Germinal center (tissue), 1 donor: Measurements from ENCODE around the gene RGPD3.
"Not testable (repeated sequence)": the region's sequence is repeated elsewhere in the genome, so short reads cannot be mapped to it uniquely, and the experiment has no call there.

ENCODE experiments used
- DNase-seq: peaks from one replicate; pipeline ENCODE4 v3.0.0; 2012; ENCODE audit warnings: mixed read lengths, low spot score

The RGPD3 gene

DNA sequence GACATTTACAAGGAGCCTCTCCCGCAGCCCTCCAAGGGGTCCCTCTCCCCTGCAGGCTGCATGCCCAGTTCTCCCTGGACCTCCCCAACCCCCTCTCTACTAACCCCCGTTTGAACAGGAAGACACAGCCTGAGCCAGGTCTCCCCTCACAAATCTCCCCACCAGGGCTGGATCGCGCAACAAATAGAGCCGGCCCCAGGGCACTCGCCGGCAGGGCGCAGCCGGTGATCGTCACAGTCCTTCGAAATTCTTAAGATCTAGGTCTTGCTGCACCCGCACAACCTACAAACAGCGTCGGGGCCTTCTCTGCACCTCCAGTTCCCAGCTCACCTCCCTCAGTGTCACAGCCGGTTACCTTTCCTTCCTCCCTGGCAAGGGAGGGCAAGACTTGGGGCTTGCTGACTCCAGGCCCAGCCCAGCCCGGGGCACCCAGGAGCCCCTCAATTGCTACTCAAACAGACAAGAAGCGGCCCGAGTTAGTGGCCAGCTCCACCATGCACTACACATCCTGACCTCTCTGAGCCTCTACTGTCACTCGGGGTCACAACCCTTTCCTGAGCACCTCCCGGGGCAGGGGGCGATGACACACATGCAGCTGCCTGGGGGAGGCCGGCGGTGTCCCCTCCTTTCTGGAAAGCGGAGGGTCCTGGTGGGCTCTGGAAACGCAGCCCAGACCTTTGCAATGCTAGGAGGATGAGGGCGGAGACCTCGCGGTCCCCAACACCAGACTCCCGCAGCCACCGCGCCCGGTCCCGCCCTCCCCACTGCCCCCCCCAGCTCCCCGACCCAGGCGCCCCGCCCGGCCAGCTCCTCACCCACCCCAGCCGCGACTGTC is 18.6 kb upstream of the RGPD3 start, which contains the start of gene CD8B2:
TSS of gene CD8B2 (plus strand) at position 814 of the 835 bp plus-strand sequence. CDS start 63 bp downstream, outside the sequence.
- DNase-seq: not testable (repeated sequence)

DNA sequence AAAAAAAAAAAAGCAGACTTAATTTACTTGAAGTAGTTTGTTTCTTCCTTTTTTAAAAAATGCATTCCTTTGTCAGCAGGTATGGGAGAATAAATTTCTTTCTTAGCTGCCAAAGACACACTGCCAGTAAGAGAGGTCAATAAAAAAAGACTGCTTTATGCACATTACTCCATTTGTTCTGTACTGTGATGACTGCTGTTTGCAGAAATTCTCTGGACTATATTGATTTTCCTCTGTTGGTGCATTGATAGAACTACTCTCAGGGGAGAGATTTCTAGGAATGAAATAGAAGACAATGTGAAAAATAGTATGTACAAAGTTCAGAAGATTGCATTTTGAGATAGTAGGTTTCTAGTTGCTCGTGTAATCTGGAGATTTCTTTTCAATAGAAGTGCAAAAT is 11.3 kb upstream of the RGPD3 start:
- DNase-seq: not testable (repeated sequence)

DNA sequence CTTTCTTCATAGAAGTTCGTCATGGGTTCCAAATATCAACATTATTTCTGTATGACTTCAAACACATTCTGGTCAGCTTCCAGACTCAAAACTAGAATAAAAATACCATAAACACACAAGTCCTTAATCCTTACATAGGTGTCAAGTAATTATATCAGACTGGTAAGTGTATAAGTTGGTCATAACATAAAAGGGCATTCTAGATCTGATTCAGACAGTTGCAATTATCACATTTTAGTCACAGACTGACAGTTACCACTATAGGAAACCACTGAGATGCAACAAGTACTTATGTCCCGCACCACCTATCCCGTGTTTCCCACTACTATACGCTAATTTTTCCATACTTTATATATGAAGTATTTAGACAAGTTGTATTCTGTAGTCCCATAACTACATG is 9.4 kb upstream of the RGPD3 start:
- DNase-seq: not testable (repeated sequence)

DNA sequence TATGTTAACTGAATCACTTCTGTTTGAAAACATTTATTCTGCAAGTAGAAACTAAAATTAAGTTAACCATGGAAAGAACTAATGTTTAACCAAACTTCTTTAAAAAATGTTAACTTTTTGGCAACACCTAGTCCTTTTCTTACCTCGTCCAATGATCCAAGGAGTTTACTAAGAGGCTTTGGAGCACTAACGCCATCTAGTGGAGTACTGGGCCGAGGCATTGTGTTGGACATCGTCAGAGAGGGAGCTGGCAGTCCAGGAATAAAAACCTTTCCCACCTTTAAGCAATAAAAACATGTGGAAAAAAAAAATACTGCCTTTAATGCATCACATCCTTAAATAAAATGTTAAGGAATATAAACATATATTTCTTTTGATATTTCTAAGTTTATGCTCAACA is 2.4 kb upstream of the RGPD3 start:
- not testable (repeated sequence) for DNase-seq

DNA sequence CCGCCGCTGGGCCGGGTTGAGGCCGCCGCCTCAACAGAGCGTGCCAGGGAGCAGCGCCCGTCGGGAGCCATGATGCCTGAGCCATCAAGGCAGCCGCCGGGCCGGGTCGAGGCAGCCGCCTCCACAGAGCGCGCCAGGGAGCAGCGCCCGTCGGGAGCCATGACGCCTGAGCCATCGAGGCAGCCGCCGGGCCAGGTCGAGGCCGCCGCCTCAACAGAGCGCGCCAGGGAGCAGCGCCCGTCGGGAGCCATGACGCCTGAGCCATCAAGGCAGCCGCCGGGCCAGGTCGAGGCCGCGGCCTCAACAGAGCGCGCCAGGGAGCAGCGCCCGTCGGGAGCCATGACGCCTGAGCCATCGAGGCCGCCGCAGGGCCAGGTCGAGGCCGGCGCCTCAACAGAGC is 697 bp downstream of the RGPD3 start:
- DNase-seq: not testable (repeated sequence)

DNA sequence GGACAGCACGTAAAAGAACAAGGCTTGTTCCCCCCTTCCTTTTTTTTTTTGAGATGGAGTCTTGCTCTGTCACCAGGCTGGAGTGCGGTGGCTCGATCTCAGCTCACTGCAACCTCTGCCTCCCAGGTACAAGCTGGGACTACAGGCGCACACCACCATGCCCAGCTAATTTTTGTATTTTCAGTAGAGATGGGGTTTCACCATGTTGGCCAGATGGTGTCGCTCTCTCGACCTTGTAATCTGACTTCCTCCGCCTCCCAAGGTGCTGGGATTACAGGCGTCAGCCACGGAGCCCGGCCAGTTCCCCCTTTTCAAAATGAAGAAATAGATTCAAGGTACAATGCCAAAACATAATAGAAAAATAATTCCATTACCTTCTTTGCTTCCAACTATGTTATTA is 6.3 kb downstream of the RGPD3 start:
- DNase-seq: not testable (repeated sequence)

DNA sequence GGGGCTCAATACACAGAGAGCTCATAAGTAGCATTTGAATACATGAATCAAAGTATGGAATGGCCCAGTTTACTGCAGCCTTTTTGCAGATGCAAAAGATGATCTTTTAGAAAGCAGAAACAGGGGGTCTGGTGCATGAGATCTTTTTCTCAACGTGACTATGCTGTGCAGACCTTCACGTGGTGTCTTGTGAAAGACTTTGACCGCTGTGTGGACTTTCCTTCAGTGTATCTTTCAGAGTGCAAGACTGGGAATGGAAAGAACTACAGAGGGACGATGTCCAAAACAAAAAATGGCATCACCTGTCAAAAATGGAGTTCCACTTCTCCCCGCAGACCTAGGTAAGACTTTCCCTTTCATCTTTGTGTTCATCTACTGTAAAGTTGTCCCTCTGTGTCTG is 77.5 kb downstream of the RGPD3 start:
- not testable (repeated sequence) for DNase-seq

DNA sequence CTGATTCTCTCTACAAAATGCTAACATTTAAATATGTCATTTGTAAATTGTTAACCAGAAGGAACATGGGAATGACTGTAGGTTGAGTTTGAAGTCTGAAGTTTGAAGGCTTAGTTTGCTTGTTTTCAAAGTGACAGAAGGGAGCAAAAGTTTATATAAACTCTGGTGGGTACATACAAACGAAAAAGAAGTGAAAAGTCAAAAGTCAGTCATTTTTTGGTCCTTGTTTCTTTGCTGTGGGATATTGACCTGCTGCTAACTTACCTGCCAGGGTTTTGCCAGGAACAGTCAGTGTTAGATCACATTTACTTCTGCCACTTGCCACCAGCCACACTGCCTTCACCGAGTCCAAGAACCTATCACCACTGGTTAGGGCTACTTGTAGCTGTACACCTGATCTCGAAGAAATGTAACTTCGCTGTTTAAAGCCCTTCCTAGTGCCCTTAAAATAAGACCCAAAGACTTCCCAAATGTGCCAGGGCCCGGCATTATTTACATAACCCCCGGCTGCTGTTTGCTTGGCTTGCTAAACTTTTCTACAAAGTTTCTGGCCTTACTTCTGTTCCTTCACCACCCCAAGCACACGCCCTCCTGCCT is 79.3 kb downstream of the RGPD3 start:
- not testable (repeated sequence) for DNase-seq

DNA sequence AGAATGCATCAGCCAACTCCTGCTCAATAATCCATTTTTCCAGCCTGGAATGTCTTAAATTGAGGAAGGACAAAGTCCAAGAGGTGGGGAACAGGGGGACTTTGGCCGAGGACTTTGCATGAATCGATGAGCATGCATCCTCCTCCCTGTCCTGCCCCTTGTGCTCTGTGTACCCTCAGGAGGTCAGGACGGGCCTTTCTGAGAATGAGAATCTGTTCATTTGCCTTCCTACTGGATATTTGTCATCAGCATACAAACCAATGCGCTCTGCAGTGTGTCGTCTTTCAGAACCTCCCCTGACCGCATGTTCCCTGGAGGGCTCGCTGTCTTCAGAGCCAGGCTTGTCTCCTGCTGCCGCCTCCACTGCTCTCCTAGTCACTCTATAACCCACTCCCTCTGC is 83.7 kb downstream of the RGPD3 start:
- DNase-seq: not testable (repeated sequence)

DNA sequence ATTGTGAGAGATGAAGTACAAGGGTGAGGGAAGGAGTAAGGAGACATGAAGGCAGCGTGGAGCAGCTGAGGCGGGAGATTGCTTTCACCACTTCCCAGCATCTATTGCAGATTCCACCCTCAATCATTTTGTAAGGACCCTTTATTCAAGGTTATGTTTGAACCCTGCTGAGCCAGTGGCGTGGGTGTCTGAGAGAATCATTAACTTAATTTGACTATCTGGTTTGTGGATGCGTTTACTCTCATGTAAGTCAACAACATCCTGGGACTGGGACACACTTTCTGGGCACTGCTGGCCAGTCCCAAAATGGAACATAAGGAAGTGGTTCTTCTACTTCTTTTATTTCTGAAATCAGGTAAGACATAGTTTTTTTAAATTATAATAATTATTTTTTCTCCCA is 86.3 kb downstream of the RGPD3 start:
- not testable (repeated sequence) for DNase-seq

DNA sequence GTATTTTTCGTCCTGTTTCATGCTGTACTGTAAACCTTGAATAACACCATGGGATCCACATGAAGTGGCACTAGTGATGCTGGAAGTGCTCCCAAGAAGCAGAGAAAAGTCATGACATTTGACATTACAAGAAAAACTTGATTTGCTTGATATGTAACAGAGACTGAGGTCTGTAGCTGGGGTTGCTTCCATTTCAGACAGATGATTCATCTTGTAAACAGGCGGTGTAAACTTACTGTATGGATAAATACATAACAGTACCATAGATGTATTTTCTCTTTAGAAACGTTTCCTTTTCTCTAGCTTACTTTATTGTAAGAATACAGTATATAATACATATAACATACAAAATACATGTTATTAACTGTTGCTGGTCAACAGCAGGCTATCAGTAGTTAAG is 88.6 kb downstream of the RGPD3 start:
- not testable (repeated sequence) for DNase-seq

DNA sequence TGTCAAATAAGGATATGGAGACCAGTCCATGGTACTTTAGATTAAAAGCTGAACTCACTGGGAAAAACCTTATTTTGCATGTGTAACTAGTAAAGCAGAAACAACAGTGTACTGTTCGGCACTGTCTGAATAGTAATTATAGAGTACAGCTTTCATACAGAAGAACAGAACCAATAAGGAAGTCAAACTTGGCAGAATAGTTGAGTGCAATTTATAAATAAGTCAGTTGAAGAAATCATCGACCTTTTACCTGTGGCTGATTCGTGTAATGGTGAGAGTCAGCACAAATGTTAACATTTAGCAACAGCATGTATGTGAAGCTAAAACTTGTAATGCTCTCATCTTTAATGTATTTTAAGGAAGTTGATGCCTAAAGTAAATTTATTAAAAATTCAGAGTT is 99.0 kb downstream of the RGPD3 start:
- DNase-seq: not testable (repeated sequence)

DNA sequence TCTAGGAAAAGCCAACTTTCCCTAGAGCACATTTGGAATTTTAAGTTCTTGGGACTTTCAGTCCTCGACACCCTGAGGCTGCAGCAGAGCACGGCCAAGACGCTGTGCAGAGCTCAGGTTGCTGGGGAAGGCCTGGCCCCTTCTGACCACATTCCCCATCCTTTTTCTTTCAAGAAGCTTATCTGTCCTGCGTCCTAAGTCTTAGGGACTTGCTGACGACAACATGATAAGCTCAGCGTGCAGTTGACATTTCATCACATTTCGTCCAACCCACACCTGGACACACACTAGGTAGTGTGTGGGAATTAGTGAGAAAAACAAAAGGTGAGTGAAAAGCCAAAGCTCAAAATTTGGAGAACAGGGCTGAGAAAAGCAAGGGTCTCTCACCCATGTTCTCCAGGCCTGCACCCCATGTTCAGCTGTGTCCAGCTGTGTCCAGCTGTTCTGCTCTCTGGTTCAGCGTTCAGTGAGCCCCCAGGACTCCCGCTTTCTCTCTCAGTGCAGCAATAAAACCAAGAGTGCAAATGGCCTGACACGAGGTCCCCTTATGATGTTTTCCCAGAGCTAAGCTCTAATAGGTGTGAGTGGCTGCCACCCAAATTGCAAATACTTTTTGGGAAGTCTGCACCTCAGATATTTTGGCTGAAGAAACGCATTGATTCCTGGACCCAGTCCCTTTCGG is 101.9 kb downstream of the RGPD3 start:
- DNase-seq: no peak

DNA sequence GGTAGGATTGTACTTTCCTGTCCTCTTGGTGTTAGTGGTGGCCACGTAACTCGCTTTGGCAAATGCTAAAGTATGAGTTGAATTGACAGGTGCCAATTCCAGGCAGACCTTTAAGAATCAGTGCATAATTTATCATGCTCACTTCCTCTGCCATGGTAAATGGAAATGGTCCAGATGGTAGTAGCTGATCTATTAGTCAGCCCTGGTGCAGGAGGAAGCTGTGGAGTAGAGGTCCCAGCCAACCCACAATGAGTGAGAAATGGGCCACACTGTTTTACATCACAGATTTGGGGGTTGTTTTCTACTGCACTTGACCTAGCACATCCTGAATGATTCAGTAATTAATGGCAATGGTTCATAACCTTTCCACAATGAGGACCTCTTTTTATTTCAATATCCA is 104.4 kb downstream of the RGPD3 start:
- no peak for DNase-seq

DNA sequence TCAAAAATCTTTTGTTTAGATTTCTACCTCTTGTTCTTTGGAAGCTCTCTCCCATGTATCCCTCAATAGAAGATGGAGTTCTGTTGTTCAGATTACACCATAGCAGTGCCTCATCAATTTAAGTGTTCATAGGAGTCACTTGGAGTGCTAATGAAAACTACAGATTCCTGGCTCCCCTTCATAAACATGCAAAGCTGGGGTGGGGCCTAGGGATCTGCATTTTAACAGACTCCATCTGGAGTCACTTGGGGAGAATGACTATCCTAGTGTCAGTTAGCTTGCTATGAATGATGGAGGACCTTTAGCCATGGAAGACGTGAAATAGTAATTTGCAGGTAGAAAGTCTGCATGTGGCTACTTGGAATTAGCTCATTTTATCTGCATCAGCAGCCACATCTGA is 105.4 kb downstream of the RGPD3 start:
- DNase-seq: no peak

DNA sequence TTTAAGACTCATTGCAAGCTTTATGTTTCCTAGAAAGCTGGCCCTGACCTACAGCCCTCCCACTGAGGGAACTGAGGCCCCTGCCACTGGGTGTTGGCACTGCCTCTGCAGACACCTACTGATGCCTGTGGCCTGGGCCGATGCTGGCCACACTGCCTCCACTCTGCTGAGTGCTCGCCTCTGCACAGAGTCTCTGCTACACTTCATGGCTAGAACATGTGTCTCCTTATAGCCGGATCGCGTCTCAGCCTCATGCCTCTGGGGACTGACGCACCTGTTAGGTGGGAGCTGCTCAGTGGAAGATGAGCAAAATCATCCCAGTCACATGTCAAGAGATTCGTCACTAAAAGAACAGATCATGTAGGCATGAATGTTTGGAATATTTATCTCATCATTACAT is 108.7 kb downstream of the RGPD3 start:
- DNase-seq: no peak

DNA sequence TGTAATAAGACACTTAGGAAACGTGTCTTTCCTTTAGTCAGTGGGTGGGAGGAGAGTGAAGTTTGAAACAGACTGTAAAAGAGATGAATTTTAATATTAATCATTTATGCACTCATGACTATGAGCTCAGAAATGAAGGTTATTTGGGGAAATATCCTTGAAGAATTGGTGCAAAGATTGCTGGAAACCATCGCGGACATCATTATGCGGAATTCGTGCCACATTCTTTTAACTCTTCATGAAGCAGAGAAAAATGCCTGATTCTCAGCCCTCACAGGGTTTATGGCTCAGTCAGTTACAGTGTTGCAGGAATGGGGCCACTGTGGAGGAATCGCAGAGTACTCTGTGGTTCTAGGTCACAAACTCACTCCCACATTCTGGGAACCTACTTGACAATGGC is 109.7 kb downstream of the RGPD3 start:
- DNase-seq: no peak

DNA sequence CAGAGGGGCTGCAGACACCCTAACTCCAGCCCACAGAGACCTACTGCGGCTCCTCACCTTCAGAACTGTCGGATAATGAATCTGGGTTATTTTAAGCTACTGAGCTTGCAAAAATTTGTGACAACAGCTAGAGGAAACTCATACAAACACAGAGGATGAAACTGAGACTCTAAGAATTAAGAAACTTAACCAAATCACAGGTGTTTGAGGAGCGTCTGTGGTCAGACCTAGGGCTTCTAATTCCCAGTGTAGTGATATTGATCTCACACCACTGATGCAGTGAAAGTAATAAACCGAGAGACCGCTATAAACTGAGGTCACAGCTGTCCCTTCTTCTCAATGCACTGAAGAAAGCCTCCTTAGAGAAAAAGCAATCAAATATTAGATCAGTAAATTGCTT is 110.1 kb downstream of the RGPD3 start:
- no peak for DNase-seq

DNA sequence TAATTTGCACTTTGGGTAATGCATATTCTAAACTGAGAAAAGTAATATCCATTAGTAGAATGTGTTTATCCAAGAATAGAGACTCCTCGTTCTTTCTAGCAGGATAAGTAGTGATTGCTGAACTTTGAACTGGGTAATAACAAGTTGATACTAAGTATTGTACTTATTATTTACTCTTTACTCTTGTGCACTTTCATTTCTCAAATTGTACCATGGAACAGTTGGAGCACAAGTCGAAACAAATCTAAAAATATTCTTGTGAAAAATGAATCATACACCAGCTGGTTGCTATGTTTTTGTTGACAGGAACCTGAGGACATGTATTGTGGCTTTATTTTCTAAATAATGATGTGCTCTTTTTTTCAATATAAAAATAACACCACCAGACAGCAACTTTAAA is 111.9 kb downstream of the RGPD3 start:
- DNase-seq: no peak

DNA sequence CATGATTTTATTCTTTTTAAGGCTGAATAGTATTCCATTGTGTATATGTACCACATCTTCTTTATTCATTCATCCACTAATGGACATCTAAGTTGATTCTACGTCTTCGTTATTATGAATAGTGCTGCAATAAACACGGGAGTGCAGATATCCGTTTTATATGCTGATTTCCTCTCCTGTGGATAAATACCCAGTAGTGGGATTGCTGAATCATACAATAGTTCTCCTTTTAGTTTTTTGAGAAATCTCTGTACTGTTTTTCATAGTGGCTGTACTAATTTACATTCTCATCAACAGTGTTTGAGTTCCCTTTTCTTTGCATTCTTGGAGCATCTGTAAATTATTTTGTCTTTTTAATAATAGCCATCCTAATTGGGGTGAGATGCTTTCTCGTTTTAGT is 114.5 kb downstream of the RGPD3 start:
- DNase-seq: no peak

DNA sequence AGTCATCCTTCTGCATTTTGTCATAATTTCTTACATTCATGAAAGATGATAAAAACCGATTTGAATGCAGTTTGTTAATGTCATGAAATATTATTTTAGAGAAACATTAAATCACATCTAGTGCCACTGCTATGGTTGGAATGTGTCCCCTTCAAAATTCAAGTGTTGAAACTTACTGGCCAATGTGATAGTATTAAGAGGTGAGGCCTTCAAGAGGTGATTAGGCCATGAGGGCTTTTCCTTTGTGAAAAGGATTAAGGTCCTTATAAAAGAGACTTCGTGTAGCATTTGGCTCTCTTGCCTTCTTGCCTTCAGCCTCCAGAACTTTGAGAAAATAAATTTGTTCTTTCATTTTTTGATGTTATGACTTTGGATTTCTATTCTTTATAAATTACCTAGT is 117.2 kb downstream of the RGPD3 start:
- DNase-seq: no peak

DNA sequence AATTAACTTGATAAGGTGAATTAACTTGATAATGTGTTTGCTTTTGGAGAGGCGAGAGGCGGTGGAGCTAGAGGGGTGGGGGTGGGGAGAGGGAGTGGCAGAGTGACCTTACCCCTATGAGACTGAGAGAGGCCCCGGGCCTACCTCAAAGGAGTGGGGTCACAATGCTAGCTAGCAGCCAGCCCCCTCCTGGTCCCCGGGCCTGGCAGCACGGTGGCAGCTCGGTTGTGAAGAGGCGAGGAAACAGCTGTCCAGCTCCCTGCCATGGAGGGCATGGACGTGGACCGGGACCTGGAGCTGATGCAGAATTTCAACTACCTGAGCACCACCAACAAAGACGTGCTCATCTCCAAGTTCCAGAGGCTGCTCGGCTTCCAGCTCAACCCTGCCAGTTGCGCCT is 123.9 kb downstream of the RGPD3 start:
- DNase-seq: no peak

DNA sequence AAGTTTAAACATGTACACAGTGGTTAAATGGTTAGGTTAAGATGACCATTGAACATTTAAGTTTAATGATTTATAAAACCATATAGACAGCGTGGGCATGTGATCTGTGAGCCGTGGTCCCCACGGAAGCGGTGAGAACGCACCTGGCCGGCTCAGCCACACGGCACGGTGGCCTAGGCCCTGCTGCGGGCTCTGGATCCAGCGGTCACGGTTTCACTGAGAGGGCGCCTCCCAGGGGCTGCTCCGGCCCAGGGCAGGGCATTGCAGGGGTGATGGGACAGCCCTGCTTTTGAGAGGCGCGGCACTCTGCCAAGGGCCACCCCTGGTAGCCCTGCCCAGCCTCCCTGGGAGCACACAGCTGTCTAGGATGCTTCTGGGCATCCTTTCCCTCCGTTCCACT is 124.9 kb downstream of the RGPD3 start:
- no peak for DNase-seq
